ENCODE results near the gene BUD13.

DNA sequence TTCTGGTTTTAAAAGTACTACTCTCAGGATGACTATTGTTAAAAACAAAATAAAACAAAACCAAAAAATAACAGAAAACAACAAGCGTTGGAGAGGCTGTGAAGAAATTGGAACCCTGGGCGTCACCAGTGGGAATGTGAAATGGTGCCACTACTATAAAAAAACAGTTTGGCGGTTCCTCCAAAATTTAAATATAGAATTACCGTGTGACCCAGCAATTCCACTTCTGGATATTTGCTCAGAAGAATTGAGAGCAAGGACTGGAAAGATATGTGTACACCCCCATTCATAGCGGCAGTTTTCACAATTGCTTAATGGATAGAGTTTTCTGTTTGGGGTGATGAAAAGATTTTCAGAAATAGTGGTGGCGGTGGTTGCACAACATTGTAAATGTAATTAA is 41.7 kb upstream of the BUD13 start:
- no peak for TF ChIP-seq EZH2 (IDR thresholded peaks at IDR 0.05; ENCODE audit: low read length)
- TF ChIP-seq, protein P1, sequence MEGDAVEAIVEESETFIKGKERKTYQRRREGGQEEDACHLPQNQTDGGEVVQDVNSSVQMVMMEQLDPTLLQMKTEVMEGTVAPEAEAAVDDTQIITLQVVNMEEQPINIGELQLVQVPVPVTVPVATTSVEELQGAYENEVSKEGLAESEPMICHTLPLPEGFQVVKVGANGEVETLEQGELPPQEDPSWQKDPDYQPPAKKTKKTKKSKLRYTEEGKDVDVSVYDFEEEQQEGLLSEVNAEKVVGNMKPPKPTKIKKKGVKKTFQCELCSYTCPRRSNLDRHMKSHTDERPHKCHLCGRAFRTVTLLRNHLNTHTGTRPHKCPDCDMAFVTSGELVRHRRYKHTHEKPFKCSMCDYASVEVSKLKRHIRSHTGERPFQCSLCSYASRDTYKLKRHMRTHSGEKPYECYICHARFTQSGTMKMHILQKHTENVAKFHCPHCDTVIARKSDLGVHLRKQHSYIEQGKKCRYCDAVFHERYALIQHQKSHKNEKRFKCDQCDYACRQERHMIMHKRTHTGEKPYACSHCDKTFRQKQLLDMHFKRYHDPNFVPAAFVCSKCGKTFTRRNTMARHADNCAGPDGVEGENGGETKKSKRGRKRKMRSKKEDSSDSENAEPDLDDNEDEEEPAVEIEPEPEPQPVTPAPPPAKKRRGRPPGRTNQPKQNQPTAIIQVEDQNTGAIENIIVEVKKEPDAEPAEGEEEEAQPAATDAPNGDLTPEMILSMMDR (optimal IDR thresholded peaks at IDR 0.05 in 1 of 3, IDR thresholded peaks at IDR 0.05 in 1 of 3, conservative IDR thresholded peaks at IDR 0.05 in 1 of 3; ENCODE audit: extremely low read depth in 1 of 3, insufficient read depth in 2 of 3, low read length in 3 of 3) = no peak
